Measurements from ENCODE around the gene TBX20.

The TBX20 gene, protein sequence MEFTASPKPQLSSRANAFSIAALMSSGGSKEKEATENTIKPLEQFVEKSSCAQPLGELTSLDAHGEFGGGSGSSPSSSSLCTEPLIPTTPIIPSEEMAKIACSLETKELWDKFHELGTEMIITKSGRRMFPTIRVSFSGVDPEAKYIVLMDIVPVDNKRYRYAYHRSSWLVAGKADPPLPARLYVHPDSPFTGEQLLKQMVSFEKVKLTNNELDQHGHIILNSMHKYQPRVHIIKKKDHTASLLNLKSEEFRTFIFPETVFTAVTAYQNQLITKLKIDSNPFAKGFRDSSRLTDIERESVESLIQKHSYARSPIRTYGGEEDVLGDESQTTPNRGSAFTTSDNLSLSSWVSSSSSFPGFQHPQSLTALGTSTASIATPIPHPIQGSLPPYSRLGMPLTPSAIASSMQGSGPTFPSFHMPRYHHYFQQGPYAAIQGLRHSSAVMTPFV
- total RNA-seq: 0 to 0.07 (median 0) reads per million in 18 experiments

DNA sequence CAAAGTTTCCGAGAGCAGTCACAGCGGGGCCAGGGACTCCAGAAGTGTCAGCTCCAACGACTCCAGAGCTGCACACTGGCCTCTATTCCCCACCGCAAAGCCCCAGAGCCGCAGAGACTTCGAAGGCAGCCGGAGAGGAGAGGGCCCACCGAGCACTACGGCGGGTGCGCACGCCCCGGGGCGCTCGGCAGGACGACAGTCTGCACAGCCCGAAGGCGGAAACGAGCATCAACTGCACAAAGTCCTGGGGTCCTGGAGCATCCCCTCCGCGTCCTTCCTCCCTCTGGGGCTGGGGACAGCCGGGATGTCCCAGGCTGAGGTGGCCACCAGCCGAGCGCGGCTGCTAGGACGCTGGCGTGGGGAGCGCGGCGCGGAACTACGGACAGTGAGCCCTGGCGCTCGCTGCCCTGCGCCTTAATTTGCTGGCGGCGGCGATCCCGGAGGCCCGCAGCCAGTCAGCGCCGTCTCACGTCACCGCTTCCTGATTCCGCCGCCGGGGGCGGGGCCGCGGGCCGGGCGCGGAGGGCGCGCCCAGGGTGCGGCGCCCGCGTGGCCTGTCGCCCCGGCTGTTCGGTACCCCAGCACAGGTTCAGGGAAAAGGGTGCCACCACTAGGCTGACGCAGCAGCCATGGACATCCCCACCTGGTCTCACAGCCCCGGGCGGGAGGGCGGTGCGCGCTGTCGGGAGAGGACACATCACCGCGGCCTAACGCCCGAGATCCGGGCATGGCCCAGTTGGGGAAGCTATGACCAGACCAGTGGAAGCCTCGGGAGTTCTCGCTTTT is at the start of gene TBX20:
TBX20 (minus strand) TSS at position 391 of the 786 bp plus-strand sequence. CDS start 480 bp downstream, outside the sequence.
- peak in 1 of 2 donors; percentile 32 for DNase-seq

DNA sequence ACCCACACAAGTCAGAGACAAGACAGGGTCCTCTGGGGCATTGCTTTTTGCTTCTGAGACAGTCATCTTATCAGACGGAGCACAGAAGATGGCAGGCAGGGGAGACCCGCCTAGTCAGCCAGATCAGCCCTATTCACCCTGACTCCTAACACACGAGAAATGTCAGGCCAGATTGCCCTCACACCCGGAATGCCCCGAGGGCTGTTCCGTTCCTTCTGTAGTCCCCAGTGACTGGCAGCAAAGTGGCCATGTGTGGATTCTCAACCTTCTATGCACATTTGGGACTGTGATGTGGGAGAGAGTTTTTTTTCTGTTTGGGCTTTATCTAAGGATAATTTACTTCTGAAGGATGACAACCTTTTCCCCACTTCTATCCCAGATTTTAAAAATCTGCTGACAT is 35.5 kb upstream of the TBX20 start:
- no peak for DNase-seq

DNA sequence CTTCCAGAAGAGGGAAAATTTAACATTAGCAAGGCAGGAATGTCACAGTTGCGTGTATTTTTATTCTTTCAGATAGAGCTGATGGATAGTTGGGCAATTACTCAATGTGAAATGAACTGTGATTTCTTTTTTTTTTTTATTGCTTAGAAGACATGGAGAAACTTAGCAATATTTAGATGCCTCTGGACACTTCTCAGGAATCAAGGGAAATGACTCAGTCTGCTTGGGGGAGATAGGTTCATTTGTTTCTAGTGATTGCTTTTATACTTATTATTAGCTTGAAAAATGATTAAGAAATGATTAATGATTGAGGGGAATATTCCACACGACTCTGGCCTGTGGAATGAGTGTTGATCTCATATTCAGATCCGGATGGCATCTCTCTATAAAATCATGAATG is 33.1 kb upstream of the TBX20 start:
- no peak for DNase-seq

DNA sequence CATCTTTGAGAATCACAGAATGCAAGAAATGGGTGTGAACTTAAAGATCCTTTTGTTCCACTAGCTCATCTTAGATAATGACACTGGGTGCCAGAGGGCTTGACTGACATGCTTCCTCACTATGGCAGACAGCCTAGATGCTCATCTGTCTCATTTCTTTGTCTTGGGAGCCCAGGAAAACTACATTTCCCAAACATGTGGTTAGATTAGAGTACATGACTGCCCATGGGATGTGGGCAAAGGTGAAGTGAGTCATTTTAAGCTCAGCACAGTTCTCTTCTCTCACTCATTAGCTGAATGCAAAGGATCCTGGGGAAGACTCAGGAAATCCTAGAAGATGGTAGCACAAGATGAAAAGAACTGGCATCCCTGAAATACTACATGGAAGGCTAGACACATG is 32.5 kb upstream of the TBX20 start:
- no peak for DNase-seq

DNA sequence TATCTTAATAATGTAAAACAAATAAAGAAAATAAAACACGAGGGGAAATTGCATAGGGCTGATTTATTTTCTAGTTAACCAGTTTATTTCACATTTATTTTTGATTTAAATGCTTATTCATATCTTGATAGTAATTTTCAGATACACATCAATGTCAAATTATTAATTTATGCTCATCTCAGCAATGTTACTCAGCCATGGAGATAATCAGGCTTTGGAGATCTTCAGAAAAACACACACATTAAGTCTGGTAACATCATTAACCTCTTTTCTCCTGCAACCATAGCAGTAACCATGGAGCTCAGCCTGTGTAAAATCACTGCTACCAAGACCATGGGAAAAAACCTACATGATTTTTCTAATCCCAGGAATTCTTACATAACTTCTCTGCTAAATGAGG is 31.9 kb upstream of the TBX20 start:
- no peak for DNase-seq

DNA sequence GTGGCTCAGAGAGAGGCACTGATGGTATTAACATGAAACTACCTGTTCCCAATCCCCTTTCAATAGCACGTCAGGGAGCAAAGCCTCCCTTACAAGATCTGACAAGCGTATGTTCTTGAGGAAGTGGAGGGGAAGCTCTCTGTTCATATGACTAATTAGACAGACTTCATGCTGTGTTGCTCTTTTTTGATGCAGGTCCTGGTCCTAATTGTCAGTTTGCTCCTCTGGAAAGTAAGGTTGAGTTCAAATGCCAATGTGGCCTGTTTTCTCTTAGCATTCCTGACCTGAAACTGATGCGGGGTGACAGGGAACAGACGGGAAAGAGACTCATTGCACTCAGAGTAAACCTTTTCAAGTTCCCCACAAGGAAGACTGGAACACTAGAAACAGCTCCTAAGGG is 27.0 kb upstream of the TBX20 start:
- no peak for DNase-seq

DNA sequence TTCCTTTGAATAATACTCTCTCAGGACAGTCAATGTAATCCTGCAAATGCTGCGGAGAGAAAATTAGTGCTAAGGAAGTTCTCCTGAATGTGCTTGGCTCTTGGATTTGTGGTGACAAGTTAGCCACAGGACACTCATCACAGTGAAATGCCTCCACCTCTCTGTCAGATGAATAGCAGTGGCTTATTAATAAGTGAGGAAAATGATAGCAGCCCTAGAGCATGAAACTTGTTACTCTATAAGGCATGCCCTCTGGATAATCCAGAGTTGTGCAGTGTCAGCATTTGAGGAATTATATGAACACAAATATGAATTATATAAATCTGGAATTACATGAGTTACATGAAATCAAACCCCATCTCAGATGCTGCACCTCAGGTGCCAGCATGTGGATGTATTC is 23.5 kb upstream of the TBX20 start:
- DNase-seq: no peak

DNA sequence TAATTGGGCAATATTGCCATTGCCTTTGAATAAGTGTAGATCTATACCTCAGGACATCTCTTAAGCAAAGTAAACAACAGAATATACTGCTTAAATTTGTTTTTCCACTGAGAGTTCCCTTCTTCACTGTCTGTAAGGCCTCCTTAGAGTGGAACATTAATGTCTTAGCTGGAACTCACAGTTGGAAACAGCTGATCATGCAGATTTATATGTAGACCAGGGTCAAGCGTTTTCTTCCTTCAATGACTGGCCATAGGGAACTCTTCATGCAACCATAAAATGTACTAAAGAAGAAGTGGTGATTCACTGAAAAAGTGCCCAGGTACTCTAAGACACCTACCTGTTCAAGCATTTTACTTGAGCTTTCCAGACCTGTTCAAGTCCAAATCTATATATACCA is 18.3 kb upstream of the TBX20 start:
- no peak for DNase-seq

DNA sequence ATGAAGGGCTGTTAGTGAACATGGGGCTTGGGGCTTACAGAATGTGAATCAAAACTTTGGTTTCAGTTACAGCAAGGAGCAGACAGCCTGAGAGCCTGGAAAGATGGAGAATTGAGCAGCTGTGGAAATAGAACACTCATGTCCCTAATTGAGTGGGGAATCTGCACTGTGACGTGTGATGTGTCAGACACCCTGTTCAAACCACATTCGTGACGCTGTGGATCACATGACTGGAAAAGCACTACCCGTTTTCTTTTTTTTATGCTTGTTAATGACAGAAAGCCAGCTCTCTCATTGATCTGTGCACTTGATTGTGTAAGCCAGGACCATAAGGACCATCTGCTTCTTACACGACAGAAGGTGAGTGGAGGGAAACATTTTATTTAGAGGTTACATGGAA is 15.1 kb upstream of the TBX20 start:
- DNase-seq: no peak

DNA sequence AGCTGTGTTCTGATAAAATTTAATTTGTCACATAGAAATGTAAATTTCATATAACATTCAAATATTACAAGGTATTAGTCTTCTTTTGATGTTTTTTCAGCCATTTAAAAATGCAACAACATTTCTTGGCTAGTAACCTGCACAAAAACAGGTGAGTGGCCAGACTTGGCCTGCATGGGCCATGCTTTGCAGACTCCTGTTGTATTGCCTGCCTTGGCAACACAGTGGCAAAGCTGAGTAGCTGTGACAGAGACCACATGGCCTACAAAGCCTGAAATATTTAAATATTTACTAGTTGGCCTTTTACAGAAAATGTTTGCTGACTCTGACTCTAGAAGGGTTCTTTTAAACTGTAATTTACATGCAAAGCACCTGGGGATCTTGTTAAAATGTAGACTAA is 13.5 kb upstream of the TBX20 start:
- no peak for DNase-seq

DNA sequence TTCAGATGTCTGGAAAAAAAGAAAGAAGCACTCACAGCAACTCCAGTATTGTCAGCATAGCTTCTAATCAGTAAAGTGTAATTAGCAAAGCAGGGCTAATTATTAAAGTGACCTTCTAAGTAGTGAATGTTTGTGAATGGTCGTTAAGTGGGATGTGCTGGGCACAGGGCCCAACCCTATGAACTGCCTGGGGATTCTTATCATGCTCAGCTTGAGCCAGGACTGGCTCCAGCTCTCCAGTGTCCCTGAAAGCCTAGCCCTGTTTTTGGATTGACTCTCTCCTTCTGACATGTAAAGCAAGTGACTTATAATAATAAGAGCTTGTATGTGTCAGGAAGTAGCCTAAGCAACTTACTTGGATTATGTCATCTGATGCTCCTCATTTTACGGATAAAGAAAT is 9.5 kb upstream of the TBX20 start:
- no peak for DNase-seq

DNA sequence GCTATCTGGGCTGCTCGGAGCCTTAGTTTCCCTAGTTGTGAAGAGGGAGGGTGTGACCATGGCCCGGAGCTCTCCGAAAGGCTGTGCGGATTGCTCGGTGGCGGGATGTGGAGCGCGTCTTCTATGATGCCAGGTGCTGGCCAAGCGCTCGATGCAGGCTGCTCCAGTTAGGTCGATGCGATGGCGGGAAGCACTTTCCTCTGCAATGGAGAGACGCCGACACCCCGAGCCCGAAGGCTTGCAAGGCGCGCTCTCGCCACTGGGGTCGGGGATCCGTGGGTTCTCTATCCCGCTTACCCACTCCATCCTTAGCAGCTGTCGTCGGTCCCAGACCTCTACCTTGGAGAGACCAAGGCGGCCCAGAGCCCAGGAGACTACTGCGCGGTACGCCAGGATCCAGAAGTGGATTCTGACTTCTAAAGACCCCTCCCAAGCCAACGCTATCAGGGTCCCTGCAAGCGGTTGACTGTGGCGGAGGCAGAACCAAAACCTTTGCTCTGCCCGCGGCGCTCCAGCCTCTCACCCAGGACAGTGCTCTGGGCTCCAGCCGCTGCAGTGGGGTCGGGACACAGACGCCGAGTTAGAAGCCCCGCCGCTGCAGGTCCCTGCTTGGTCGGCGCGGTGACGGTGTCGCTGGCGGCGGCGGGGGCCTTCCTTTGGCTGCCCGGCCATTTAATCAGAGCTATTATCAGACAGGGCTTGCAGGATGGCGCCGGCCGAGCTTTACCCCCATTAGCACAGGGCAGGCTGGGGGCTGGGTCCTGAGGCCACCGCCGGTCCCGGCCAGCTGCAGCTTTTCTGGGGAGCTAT is 7.8 kb upstream of the TBX20 start:
- DNase-seq: no peak

DNA sequence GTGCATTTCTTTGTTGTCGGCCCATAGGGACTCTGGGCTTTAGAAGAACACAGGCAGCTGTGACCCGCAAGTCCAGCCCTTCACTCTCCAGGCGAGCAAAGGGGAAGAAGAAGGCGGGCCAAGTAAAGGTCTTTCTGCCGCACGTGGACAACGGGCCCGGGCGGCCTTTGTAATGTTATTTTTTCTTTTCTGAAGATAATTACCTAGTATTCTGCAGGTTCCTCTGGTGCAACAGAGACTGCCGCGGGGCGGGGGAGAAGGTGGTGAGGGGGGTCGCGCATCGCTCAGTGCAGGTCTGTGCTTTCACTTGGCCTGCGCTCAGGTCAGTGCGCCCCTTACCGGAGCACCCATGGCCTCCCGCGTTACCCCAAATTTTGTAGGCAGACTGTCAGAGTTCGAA is 7.1 kb upstream of the TBX20 start:
- no peak for DNase-seq

DNA sequence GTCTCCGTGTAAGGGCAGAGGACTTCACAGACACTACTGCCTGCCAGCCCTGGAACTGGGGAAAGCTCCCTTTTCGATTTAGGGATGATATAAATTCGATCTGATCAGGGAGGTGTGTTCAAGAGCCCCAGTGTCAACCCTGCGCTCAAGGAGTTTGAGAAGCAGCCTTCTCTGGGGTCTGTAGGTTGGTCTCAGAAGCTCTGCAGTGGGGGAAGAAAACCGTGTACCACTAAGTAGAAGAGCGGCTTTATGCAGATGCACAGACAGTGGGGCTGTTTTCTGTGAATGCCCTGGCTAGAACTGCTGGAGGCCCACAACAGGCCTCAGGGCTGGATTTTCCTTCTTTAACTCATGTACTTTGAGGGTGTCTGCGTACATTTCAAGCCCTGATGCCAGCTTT is 6.3 kb upstream of the TBX20 start:
- DNase-seq: no peak

DNA sequence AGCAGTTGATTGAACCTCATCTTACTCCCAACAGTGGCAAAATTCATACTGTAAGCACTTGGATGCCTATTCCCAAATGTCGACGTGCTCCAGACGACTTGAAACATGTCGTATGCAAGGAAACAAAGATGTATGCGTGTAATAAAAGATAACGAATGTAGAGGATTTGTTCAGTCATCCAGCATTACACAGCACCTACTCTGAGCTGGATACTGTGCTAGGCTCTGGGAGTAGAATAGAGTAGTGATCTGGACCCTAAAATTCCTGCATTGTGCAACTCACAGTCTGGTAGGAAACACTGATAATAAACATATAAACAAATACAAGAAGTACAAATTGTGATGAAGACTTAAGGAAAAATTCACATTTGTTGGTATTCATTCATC is 5.6 kb upstream of the TBX20 start:
- DNase-seq: no peak

DNA sequence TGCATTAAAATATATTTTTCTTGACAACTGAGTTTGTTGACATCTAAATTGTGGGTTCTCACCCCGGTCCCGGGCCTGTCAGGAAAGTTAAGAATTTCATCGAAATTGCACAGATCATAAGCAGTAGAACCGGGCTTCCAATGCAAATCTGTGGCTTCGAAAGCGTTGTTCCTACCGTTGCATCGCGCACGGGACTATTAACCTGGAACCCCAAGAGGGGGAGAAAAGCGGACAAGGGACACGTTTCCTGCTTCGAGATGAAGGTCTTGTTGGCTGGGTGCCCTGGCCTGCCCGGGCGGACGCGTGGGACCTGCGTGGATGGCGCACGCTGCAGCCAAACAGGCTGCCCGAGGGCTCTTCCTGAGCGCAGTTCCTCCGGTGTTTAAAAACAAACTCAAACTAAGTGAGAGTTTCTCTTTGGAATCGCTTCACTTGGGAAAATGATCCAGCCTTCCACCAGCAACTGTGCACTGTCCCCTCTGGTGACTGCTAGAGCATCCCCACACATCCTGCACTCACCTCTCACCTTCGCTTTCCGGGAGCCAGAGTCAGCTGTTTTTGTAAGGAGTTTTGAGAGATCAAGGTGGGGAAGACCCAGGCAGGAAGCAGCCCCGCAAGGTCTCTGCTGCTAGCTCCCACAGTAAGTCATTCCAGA is 5.1 kb upstream of the TBX20 start:
- DNase-seq: no peak

DNA sequence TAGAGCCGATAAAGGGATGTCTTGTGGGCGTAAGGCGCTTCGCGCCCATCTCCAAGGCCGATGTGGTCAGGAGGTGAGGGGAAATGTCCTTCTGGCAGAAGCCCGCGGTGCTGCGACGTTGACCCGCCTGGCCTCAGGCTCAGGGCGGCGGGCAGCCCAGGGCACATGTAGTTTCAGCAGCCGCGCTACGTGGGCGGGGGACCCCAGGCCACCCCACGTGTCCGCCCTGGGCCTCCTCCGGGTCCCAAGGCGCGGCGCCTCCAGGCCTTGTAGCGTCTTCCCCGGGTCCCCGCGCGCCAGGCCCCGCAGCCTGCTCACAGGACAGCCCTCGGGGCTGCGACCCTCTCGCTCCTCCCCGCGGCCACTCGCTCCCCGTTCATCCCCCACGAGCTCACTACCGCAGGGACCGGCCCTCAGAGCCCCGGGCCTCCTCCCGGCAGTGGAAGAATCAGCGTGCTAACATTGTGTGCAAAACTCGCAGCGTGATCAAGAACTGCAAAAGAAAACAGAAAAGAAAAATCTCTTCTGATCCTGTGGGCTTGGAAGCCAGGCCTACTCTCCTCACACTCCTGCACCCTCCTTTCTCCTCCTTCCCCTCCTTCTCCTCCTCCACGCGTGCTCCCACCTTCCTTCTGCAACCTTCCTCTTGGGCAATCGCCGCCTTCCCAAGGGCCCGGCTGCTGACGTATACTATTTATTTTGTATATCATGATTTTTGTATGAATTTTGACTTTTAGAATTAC is 4.4 kb upstream of the TBX20 start:
- DNase-seq: no peak

DNA sequence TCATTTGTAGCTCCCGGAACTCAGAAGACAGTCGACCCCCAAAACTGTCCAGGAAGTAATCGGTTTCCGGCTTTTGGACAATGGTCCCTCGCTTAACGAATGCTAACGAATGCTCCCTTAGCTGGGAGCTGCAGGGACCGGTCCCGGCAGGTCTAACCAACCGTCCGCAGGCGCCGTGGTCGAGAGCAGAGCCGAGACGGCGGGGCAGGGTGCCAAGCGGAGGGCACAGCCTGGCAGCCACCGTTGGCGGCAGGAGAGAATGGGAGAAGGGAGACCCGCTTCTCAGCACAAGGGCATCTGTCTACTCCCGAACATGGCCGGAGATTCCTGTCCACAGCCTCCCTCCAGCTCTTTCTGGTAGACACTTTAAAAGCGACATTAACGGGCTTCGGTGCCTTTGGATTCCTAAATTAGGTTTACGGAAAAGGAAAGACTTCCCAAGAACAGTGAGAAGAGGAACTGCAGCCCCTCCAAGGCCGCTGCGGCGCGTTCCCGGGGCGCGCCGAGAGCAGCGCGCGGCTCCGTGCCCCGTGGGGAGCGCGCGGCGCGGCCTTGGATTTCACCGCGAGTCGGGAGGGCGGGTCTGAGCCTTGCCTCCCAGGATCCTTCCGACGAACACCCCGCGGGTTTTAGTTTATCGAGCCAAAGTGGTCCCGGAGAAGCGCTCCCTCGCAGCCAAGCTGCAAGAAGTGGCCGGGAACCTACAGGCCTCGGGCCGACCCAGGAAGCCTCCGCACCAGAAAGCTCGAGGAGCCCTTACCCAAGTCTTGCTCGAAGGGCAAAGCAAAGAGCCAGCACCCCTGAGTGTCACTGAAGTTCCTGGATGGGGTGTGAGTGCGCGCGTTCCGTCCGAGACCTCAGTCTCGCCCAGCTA is 3.6 kb upstream of the TBX20 start:
- DNase-seq: no peak

DNA sequence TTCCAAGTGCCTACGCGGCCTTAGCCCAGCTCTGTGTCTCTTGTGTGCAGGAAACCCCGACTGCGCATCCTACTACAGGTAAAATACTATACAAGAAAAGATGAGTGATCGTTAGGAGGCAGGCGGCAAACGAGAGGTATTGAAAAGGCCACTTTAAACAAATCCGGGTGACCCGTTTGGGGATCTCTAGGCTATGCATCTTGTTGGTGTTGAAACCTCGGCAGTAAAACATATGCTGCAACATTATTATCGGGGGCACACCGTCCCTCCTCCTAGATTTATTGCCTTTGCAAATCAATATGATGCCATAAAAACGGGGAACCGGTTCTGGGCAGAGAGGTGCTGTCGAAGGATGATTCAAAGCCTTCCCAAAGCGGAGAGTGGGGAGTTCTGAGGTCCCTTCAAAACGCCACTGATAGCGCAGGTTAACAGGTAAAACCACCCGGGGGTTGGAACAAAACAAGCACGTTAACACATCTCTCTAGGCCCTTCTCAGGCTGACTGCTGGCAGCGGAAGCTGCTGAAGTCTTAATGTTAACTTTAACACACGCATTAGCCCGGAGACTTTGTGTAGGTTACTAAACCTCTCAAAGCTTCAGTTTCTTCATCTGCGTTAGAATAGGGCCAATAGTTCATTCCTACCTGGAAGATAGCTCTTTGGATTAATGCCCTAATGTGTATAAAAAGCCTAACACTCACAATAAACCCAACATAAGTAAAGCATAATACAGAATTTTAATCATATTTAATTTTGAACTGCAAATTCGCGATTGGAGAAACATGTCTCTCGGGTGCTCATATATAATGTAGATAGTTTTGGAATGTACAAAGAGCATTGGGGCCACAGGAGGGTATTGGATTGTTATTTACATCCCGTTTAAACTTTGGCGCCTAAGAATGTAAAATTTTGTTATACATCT is 2.6 kb upstream of the TBX20 start:
- no peak for DNase-seq
